Parathyroid adenoma (tissue), 2 donors: Measurements from ENCODE around the gene CNTNAP2.

Source experiments
- H2AFZ ChIP-seq: fragments of 300-600 bp; sonication (generic); one replicate; pipeline ENCODE4 v1.7.0; 2017; ENCODE audit warnings: antibody characterized with exemption, mild to moderate bottlenecking
- H3K27ac ChIP-seq: fragments of 300-600 bp; sonication (generic); one replicate; pipeline ENCODE4 v1.7.0; 2017
- H3K27me3 ChIP-seq: fragments of 300-600 bp; sonication (generic); one replicate; pipeline ENCODE4 v1.7.0; 2017; ENCODE audit warnings: low read length; ENCODE audit not compliant: control insufficient read depth, insufficient read depth
- H3K36me3 ChIP-seq: fragments of 300-600 bp; sonication (generic); one replicate; pipeline ENCODE4 v1.7.0; 2017; ENCODE audit warnings: low read length; ENCODE audit not compliant: control insufficient read depth, insufficient read depth
- H3K4me1 ChIP-seq: fragments of 300-600 bp; sonication (generic); one replicate; pipeline ENCODE4 v1.7.0; 2017; ENCODE audit warnings: control low read depth
- H3K4me2 ChIP-seq: fragments of 300-600 bp; sonication (generic); one replicate; pipeline ENCODE4 v1.7.0; 2017; ENCODE audit warnings: low read length
- H3K4me3 ChIP-seq: fragments of 300-600 bp; sonication (generic); one replicate; pipeline ENCODE4 v1.7.0; 2017; ENCODE audit warnings: low read depth, low read length
- H3K79me2 ChIP-seq: fragments of 300-600 bp; sonication (generic); one replicate; pipeline ENCODE4 v1.7.0; 2017; ENCODE audit warnings: control low read depth
- H3K9ac ChIP-seq: fragments of 300-600 bp; sonication (generic); one replicate; pipeline ENCODE4 v1.7.0; 2017; ENCODE audit warnings: mild to moderate bottlenecking
- H3K9me3 ChIP-seq: fragments of 300-600 bp; sonication (generic); one replicate; pipeline ENCODE4 v1.7.0; 2017; ENCODE audit warnings: low read length; ENCODE audit not compliant: control insufficient read depth
- TF ChIP-seq, protein P1 (sequence below): fragments of 300-600 bp; sonication (generic); IDR thresholded peaks from one replicate; pipeline ENCODE4 v1.7.0; 2017; ENCODE audit warnings: antibody characterized with exemption, mild to moderate bottlenecking
- donor health status: primary hyperparathyroidism.

The CNTNAP2 gene

DNA sequence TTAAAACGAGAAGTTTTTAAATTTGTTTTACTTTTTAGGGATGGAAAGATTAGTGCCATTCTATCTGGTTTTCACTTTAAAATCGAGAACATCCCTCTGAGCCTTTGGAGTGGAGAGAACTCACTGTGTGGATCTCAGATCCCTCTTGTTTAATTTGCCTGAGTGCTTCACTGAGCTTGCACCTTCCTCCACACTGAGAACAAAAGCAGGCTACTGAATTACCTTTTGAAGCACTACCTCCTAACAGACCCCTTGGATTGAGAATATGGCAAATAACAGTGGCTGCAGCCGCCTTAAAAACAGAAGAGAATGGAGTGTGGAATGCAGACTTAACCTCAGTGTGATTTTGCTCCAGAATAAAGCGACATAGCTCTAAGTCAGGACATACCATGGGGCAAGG is 204.7 kb downstream of the CNTNAP2 start:
- H3K4me1 ChIP-seq = no peaks in the 10 kb centered on the region
- H3K27me3 ChIP-seq = no peaks in the 10 kb centered on the region
- no peak overlapping the region for H3K9ac ChIP-seq
- no peak overlapping the region for H2AFZ ChIP-seq
- H3K79me2 ChIP-seq = no peaks in the 10 kb centered on the region
- no peaks in the 10 kb centered on the region for H3K36me3 ChIP-seq
- TF ChIP-seq, protein P1, sequence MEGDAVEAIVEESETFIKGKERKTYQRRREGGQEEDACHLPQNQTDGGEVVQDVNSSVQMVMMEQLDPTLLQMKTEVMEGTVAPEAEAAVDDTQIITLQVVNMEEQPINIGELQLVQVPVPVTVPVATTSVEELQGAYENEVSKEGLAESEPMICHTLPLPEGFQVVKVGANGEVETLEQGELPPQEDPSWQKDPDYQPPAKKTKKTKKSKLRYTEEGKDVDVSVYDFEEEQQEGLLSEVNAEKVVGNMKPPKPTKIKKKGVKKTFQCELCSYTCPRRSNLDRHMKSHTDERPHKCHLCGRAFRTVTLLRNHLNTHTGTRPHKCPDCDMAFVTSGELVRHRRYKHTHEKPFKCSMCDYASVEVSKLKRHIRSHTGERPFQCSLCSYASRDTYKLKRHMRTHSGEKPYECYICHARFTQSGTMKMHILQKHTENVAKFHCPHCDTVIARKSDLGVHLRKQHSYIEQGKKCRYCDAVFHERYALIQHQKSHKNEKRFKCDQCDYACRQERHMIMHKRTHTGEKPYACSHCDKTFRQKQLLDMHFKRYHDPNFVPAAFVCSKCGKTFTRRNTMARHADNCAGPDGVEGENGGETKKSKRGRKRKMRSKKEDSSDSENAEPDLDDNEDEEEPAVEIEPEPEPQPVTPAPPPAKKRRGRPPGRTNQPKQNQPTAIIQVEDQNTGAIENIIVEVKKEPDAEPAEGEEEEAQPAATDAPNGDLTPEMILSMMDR = no peak
- no peaks in the 10 kb centered on the region for H3K9me3 ChIP-seq
- no peak overlapping the region for H3K27ac ChIP-seq
- no peak overlapping the region for H3K4me2 ChIP-seq
- H3K4me3 ChIP-seq = no peak overlapping the region

DNA sequence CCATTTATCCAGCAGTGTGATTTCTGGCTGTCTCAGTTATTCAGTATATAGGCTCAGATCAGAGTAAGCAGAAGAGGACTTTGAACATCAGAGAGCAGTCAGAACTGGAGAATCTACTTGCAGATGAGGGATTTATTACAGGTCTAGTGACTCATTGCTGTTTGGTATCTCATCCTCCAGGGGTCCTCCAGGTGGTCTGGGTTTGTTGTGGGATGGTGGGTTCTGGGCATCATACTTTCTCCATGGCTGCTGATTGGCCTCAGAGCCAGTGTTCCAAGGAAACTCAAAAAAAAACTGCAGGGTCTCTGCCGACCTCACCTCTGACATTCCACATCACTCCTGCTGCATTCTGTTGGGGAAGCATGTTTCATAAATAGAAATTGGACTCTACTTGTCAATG is 214.8 kb downstream of the CNTNAP2 start:
- H3K4me2 ChIP-seq = no peak overlapping the region
- H3K27ac ChIP-seq = no peak overlapping the region
- no peak overlapping the region for H2AFZ ChIP-seq
- H3K4me1 ChIP-seq = no peaks in the 10 kb centered on the region
- H3K9me3 ChIP-seq = no peaks in the 10 kb centered on the region
- H3K4me3 ChIP-seq = no peak overlapping the region
- no peaks in the 10 kb centered on the region for H3K79me2 ChIP-seq
- TF ChIP-seq, protein P1 = no peak
- no peaks in the 10 kb centered on the region for H3K36me3 ChIP-seq
- no peaks in the 10 kb centered on the region for H3K27me3 ChIP-seq
- H3K9ac ChIP-seq = no peak overlapping the region

DNA sequence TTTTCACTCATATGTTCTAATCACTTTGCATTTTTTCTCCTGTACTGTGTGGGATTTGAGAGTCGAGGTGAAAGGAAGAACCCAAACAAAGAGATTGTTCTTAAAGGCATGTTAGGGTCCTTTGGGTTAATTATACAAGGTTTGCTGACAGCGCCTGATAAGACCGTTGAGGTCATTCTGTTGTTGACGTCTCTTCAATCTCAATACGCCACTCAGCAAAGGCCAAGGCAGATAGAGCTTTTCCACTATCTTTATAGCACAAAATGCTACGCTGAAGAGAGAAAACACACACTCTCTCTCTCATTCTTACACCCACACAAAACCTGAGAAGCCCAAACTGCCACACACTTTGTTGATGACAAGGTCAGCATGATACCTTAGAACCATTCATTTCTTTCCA is 228.7 kb downstream of the CNTNAP2 start:
- TF ChIP-seq, protein P1 = no peak
- H3K36me3 ChIP-seq = no peaks in the 10 kb centered on the region

DNA sequence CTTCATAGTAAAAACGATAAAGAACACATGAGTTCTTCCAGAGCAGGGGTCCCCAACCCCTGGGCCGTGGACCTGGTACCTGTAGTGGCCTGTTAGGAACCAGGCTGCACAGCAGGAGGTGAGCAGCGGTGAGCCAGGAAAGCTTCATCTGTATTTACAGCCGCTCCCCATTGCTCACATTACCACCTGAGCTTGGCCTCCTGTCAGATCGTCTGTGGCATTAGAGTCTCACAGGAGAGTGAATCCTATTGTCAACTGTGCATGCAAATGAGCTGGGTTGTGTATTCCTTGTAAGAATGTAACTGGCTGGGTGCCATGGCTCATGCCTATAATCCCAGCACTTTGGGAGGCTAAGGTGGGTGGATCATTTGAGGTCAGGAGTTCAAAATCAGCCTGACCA is 229.5 kb downstream of the CNTNAP2 start:
- H3K4me3 ChIP-seq = no peak overlapping the region
- H3K4me1 ChIP-seq = no peaks in the 10 kb centered on the region
- H3K27me3 ChIP-seq = no peaks in the 10 kb centered on the region
- H3K79me2 ChIP-seq = no peaks in the 10 kb centered on the region
- no peak overlapping the region for H2AFZ ChIP-seq
- H3K9ac ChIP-seq = no peak overlapping the region
- H3K36me3 ChIP-seq = no peaks in the 10 kb centered on the region
- H3K9me3 ChIP-seq = no peaks in the 10 kb centered on the region
- TF ChIP-seq, protein P1 = no peak
- no peak overlapping the region for H3K27ac ChIP-seq
- H3K4me2 ChIP-seq = no peak overlapping the region

More for the DNA sequence above, 228.7 kb downstream of the CNTNAP2 start:
- H3K4me2 ChIP-seq = no peak overlapping the region
- H2AFZ ChIP-seq = no peak overlapping the region
- no peak overlapping the region for H3K27ac ChIP-seq
- H3K9ac ChIP-seq = no peak overlapping the region
- no peaks in the 10 kb centered on the region for H3K9me3 ChIP-seq
- H3K4me1 ChIP-seq = no peaks in the 10 kb centered on the region
- H3K27me3 ChIP-seq = no peaks in the 10 kb centered on the region
- H3K79me2 ChIP-seq = no peaks in the 10 kb centered on the region
- no peak overlapping the region for H3K4me3 ChIP-seq

DNA sequence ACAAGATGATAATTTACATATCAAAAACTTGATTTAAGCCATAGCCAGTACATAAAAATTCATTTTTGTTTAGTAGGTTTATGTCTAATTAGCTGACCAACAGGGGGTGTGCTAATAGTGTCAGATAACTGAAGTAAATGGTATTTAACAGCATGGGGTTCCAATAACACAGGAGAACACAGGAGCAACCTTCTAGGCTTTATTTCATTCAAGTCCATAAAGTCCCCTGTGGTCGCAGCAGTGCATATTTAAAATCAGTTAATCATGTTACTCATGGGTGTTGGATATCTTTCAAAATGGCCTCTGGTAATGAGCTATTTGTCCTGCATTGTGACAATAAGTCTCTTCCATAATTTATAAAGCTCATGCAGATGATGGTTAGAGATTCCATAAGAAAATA is 238.6 kb downstream of the CNTNAP2 start:
- Histone ChIP-seq H3K4me2 (no peak overlapping the region), H2AFZ (no peak overlapping the region), H3K36me3 (no peaks in the 10 kb centered on the region), H3K4me1 (no peaks in the 10 kb centered on the region), H3K79me2 (no peaks in the 10 kb centered on the region), H3K27ac (no peak overlapping the region), H3K4me3 (no peak overlapping the region), H3K27me3 (no peaks in the 10 kb centered on the region), H3K9ac (no peak overlapping the region), H3K9me3 (no peaks in the 10 kb centered on the region)
- TF ChIP-seq, protein P1 = no peak
